GM21717 (cell line): ENCODE results near the gene NTNG1.

Source experiments
- ATAC-seq: cut with Tn5 transposase; IDR thresholded peaks from one replicate; pipeline ENCODE4 v1.9.1; 2021; ENCODE audit warnings: mild to moderate bottlenecking, moderate library complexity; ENCODE audit not compliant: unreplicated experiment

NTNG1 gene

GRCh38 chr1:107323784-107324183, 182.9 kb downstream of the NTNG1 start:
- ATAC-seq, result no peak

GRCh38 chr1:107326824-107327445, 186.1 kb downstream of the NTNG1 start:
- no peak for ATAC-seq

- ATAC-seq, result no peak
These were observed 186.6 kb downstream of the NTNG1 start for GRCh38 chr1:107327446-107327845.

GRCh38 chr1:107328087-107328486, 187.2 kb downstream of the NTNG1 start:
- ATAC-seq, result no peak

- ATAC-seq, result no peak
These were observed 198.9 kb downstream of the NTNG1 start for GRCh38 chr1:107339775-107340174.

- no peak for ATAC-seq
These were observed 201.5 kb downstream of the NTNG1 start for GRCh38 chr1:107342316-107342715.

- no peak for ATAC-seq
These were observed 201.9 kb downstream of the NTNG1 start for GRCh38 chr1:107342768-107343167.

- ATAC-seq, result no peak
These were observed 202.8 kb downstream of the NTNG1 start for GRCh38 chr1:107343601-107344000.

GRCh38 chr1:107344268-107344760, 203.5 kb downstream of the NTNG1 start:
- no peak for ATAC-seq

- ATAC-seq, result no peak
These were observed 204.0 kb downstream of the NTNG1 start for GRCh38 chr1:107344836-107345235.

GRCh38 chr1:107352850-107353249, 212.0 kb downstream of the NTNG1 start:
- ATAC-seq, result no peak

- ATAC-seq, result no peak
These were observed 216.5 kb downstream of the NTNG1 start for GRCh38 chr1:107357376-107357775.

GRCh38 chr1:107358619-107359327, 217.9 kb downstream of the NTNG1 start:
- ATAC-seq, result peak; percentile 29

GRCh38 chr1:107359472-107360241, 218.8 kb downstream of the NTNG1 start:
- peak; percentile 59 for ATAC-seq

- ATAC-seq, result peak; percentile 74
These were observed 221.8 kb downstream of the NTNG1 start for GRCh38 chr1:107362468-107363140.

GRCh38 chr1:107363154-107363553, 222.3 kb downstream of the NTNG1 start:
- ATAC-seq, result no peak

- no peak for ATAC-seq
These were observed 224.8 kb downstream of the NTNG1 start for GRCh38 chr1:107365527-107366240.

- no peak for ATAC-seq
These were observed 237.6 kb downstream of the NTNG1 start for GRCh38 chr1:107378426-107378825.

GRCh38 chr1:107378866-107379265, 238.0 kb downstream of the NTNG1 start:
- ATAC-seq, result no peak

- no peak for ATAC-seq
These were observed 239.0 kb downstream of the NTNG1 start for GRCh38 chr1:107379826-107380225.
